Erythroblast (primary cell): ENCODE data around the gene ETS1.
"Not testable (repeated sequence)": the region's sequence is repeated elsewhere in the genome, so short reads cannot be mapped to it uniquely, and the experiment has no call there.

Experiments
- GATA1 ChIP-seq: IDR thresholded peaks from 2 replicates; pipeline ENCODE4 v1.6.1; 2011; ENCODE audit warnings: low read depth, mild to moderate bottlenecking, control low read depth, low read length, moderate library complexity
- POLR2A ChIP-seq: IDR thresholded peaks from 2 replicates; pipeline ENCODE4 v1.6.1; 2011; ENCODE audit warnings: mild to moderate bottlenecking, low read length

DNA sequence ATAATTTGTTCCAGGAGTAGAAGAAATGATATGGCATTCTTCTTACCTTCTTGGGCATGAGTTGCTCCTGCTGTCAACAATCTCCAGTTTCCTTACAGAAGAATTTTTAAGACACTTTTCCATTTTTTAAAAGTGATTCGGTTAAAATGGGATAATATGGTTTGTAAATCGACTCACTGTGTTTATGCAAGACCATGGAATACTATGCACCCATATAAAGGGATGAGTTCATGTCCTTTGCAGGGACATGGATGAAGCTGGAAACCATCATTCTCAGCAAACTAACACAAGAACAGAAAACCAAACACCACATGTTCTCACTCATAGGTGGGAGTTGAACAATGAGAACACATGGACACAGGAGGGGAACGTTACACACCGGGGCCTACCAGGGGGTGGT lies 136.9 kb downstream of the ETS1 start:
- TF ChIP-seq POLR2A, GATA1: not testable (repeated sequence)
